A673 (cell line): Measurements from ENCODE around the gene FBN3. TPM values are rescaled to one million over a fixed set of nuclear protein-coding genes. Genes with fewer than 3 reads are reported as not detected.

ENCODE experiments used
- BruUV-seq: library from RNA; stranded (reverse); fragments of 400-500 nt; replicated peaks from 2 replicates; lab custom pipeline; 2021; lab: Mats Ljungman, UMichigan
- CTCF ChIA-PET: fragments of 300-600 bp; sonication (Branson Sonifier 250); formaldehyde crosslinking; loops from one replicate; lab custom pipeline; 2022; ENCODE audit warnings: antibody characterized with exemption; lab: Charles Lee
- POLR2A ChIA-PET: fragments of 300-600 bp; sonication (Branson Sonifier 250); formaldehyde crosslinking; loops from one replicate; lab custom pipeline; 2022; ENCODE audit warnings: antibody characterized with exemption; ENCODE audit not compliant: low non-redundant PET; lab: Charles Lee
- DNase-seq: peaks from one replicate; pipeline ENCODE4 v3.0.0-alpha.2; 2015; ENCODE audit warnings: low spot score
- H3K27ac ChIP-seq: fragments of 200-600 bp; sonication (generic); 2 replicates; pipeline ENCODE4 v1.5.1; 2016; ENCODE audit warnings: mixed run types, low read depth, mild to moderate bottlenecking, mixed read lengths, antibody characterized with exemption, low read length; ENCODE audit not compliant: poor library complexity, severe bottlenecking
- H3K27me3 ChIP-seq: fragments of 200-600 bp; sonication (generic); replicated peaks from 2 replicates; pipeline ENCODE4 v1.6.1; 2017; ENCODE audit warnings: mixed run types, low read depth, mild to moderate bottlenecking, mixed read lengths, antibody characterized with exemption, low read length; ENCODE audit not compliant: insufficient read depth, poor library complexity
- H3K36me3 ChIP-seq: fragments of 200-600 bp; sonication (generic); 2 replicates; pipeline ENCODE4 v1.6.1; 2016; ENCODE audit warnings: mixed run types, mild to moderate bottlenecking, mixed read lengths, antibody characterized with exemption, low read length; ENCODE audit not compliant: insufficient read depth, poor library complexity, severe bottlenecking
- H3K4me1 ChIP-seq: fragments of 200-600 bp; sonication (generic); 2 replicates; pipeline ENCODE4 v1.6.1; 2017; ENCODE audit warnings: mixed run types, mild to moderate bottlenecking, mixed read lengths, antibody characterized with exemption, low read length; ENCODE audit not compliant: insufficient read depth, poor library complexity, severe bottlenecking
- H3K4me3 ChIP-seq: fragments of 200-600 bp; sonication (generic); 2 replicates; pipeline ENCODE4 v1.5.1; 2016; ENCODE audit warnings: low read depth, mixed run types, mild to moderate bottlenecking, mixed read lengths, low read length; ENCODE audit not compliant: poor library complexity, severe bottlenecking
- H3K9me3 ChIP-seq: fragments of 200-600 bp; sonication (generic); 2 replicates; pipeline ENCODE4 v1.6.1; 2016; ENCODE audit warnings: mixed run types, low read depth, mild to moderate bottlenecking, mixed read lengths, antibody characterized with exemption, low read length; ENCODE audit not compliant: poor library complexity, severe bottlenecking
- CTCF ChIP-seq: fragments of 300-800, 200-600 bp; sonication (generic); conservative IDR thresholded peaks from 2 replicates; pipeline ENCODE4 v1.5.1; 2017; ENCODE audit warnings: low read depth, mild to moderate bottlenecking, antibody characterized with exemption, low read length, moderate library complexity, mixed read lengths
- EZH2 ChIP-seq: fragments of 200-600 bp; sonication (generic); IDR thresholded peaks from 2 replicates; pipeline ENCODE4 v1.6.1; 2017; ENCODE audit warnings: borderline replicate concordance, low read depth, mild to moderate bottlenecking, mixed read lengths, antibody characterized with exemption, low read length; ENCODE audit not compliant: poor library complexity, severe bottlenecking
- intact Hi-C: fragments of 100-400 bp; cut with micrococcal nuclease; formaldehyde crosslinking; loops from one replicate; pipeline ENCODE4 v1.10.0; 2022; ENCODE audit not compliant: unreplicated experiment
- total RNA-seq: library from RNA; stranded (reverse); gene quantifications from 2 replicates; pipeline ENCODE4 v1.2.3, GENCODE V29; 2021

FBN3 gene
- total RNA-seq, 1 experiment from 2014 or later: 0.06 TPM

GRCh38 chr19:8117991-8118390, 31.4 kb downstream of the FBN3 start:
- ChIA-PET POLR2A (no interaction called here), CTCF (no interaction called here)
- no peak for TF ChIP-seq EZH2
- TF ChIP-seq CTCF: no peak
- H3K27me3 ChIP-seq: no peaks in the 10 kb centered on the region
- H3K4me1 ChIP-seq: no peaks in the 10 kb centered on the region
- no peak for DNase-seq
- no peaks in the 10 kb centered on the region for H3K36me3 ChIP-seq
- H3K27ac ChIP-seq: no peak overlapping the region
- no TSS peak for BruUV-seq
- H3K4me3 ChIP-seq: no peak overlapping the region
- intact Hi-C loops: no loop called here
- no peaks in the 10 kb centered on the region for H3K9me3 ChIP-seq

- CTCF ChIA-PET: no interaction called here
- TF ChIP-seq CTCF: no peak
- TF ChIP-seq EZH2: no peak
- H3K9me3 ChIP-seq: no peaks in the 10 kb centered on the region
- no peak overlapping the region for H3K27ac ChIP-seq
- intact Hi-C loops: no loop called here
- POLR2A ChIA-PET: no interaction called here
- no peak for DNase-seq
- H3K27me3 ChIP-seq: no peaks in the 10 kb centered on the region
- H3K4me1 ChIP-seq: no peaks in the 10 kb centered on the region
- no TSS peak for BruUV-seq
- no peak overlapping the region for H3K4me3 ChIP-seq
- H3K36me3 ChIP-seq: no peaks in the 10 kb centered on the region
Observed at GRCh38 chr19:8116437-8117293, 32.7 kb downstream of the FBN3 start.

- Histone ChIP-seq H3K4me3 (no peak overlapping the region), H3K4me1 (no peaks in the 10 kb centered on the region), H3K36me3 (no peaks in the 10 kb centered on the region), H3K9me3 (no peaks in the 10 kb centered on the region), H3K27me3 (no peaks in the 10 kb centered on the region), H3K27ac (no peak overlapping the region)
- no peak for TF ChIP-seq EZH2
- no peak for TF ChIP-seq CTCF
- intact Hi-C loops: no loop called here
- CTCF ChIA-PET: no interaction called here
- BruUV-seq: no TSS peak
- POLR2A ChIA-PET: no interaction called here
- no peak for DNase-seq
Observed at GRCh38 chr19:8115805-8116396, 33.5 kb downstream of the FBN3 start.
